Measurements from ENCODE around the gene GOLPH3.

DNA sequence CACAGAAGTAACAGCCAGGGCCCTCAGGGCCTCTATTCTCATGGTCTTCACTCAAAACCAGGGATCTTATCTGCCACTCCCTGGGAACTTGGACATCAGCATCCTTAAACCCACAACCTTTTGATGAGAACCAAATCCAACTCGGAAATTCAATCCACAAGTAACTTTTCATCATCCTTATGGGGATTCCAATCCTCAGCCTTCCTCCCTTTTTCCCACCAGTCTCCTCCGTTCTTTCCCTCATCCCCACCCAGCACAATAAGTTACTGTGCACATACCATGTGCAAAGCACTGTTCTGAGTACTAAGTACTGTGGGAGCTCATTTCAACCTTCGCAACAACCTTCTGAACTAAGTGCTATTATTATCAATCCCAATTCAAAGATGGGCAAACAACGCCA lies 17.0 kb downstream of the GOLPH3 start:
- TF ChIP-seq POLR2A (IDR thresholded peaks at IDR 0.05): no peak
- TF ChIP-seq, protein P1, sequence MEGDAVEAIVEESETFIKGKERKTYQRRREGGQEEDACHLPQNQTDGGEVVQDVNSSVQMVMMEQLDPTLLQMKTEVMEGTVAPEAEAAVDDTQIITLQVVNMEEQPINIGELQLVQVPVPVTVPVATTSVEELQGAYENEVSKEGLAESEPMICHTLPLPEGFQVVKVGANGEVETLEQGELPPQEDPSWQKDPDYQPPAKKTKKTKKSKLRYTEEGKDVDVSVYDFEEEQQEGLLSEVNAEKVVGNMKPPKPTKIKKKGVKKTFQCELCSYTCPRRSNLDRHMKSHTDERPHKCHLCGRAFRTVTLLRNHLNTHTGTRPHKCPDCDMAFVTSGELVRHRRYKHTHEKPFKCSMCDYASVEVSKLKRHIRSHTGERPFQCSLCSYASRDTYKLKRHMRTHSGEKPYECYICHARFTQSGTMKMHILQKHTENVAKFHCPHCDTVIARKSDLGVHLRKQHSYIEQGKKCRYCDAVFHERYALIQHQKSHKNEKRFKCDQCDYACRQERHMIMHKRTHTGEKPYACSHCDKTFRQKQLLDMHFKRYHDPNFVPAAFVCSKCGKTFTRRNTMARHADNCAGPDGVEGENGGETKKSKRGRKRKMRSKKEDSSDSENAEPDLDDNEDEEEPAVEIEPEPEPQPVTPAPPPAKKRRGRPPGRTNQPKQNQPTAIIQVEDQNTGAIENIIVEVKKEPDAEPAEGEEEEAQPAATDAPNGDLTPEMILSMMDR (IDR thresholded peaks at IDR 0.05): no peak

Data from prostate gland (tissue), 2 donors.